ENCODE results near the gene GBP7. TPM values are rescaled to one million over a fixed set of nuclear protein-coding genes. Genes with fewer than 3 reads are reported as not detected.

The GBP7 gene
- total RNA-seq, 4 donors from 2014 or later, result not detected

- no peak overlapping the region for H3K27ac ChIP-seq (replicated peaks in 1 of 4)
- H3K4me3 ChIP-seq, result no peak overlapping the region
- no peaks in the 10 kb centered on the region for H3K27me3 ChIP-seq
- intact Hi-C loops (cut with DNase I), result no loop called here
- H3K36me3 ChIP-seq, result no peaks in the 10 kb centered on the region
- WGBS, result 94% methylated on average over 3 of the region's 3 CpGs
- TF ChIP-seq EP300 (IDR thresholded peaks at IDR 0.05), result no peak
- TF ChIP-seq POLR2AphosphoS5 (IDR thresholded peaks at IDR 0.05), result no peak
- TF ChIP-seq POLR2A (IDR thresholded peaks at IDR 0.05; ENCODE audit: low read depth), result no peak
- no peak for TF ChIP-seq CTCF (IDR thresholded peaks at IDR 0.05)
- no peaks in the 10 kb centered on the region for H3K9me3 ChIP-seq
- no peaks in the 10 kb centered on the region for H3K4me1 ChIP-seq
- DNase-seq (ENCODE audit: extremely low spot score), result no peak
Measured at GRCh38 chr1:89174491-89174890, 1.3 kb downstream of the GBP7 start.

GRCh38 chr1:89172468-89173143 is 3.2 kb downstream of the GBP7 start:
- Histone ChIP-seq H3K36me3 (no peaks in the 10 kb centered on the region), H3K9me3 (no peaks in the 10 kb centered on the region), H3K4me1 (no peaks in the 10 kb centered on the region), H3K27me3 (no peaks in the 10 kb centered on the region), H3K4me3 (no peak overlapping the region), H3K27ac (replicated peaks in 1 of 4) (no peak overlapping the region)
- intact Hi-C loops (cut with DNase I), result no loop called here
- TF ChIP-seq EP300 (IDR thresholded peaks at IDR 0.05), result no peak
- no peak for TF ChIP-seq POLR2AphosphoS5 (IDR thresholded peaks at IDR 0.05)
- TF ChIP-seq CTCF (IDR thresholded peaks at IDR 0.05), result no peak
- TF ChIP-seq POLR2A (IDR thresholded peaks at IDR 0.05; ENCODE audit: low read depth), result no peak
- DNase-seq (ENCODE audit: extremely low spot score), result no peak
- WGBS, result 94% methylated on average over 4 of the region's 4 CpGs

GRCh38 chr1:89171067-89171438 is 4.8 kb downstream of the GBP7 start:
- H3K36me3 ChIP-seq, result no peaks in the 10 kb centered on the region
- intact Hi-C loops (cut with DNase I), result no loop called here

GRCh38 chr1:89170170-89171066 is 5.4 kb downstream of the GBP7 start:
- H3K27me3 ChIP-seq, result no peaks in the 10 kb centered on the region
- intact Hi-C loops (cut with DNase I), result no loop called here
- no peaks in the 10 kb centered on the region for H3K4me1 ChIP-seq
- WGBS, result 89% methylated on average over 4 of the region's 4 CpGs
- no peaks in the 10 kb centered on the region for H3K36me3 ChIP-seq
- TF ChIP-seq POLR2A (IDR thresholded peaks at IDR 0.05; ENCODE audit: low read depth) (no peak), EP300 (IDR thresholded peaks at IDR 0.05) (no peak), POLR2AphosphoS5 (IDR thresholded peaks at IDR 0.05) (no peak), CTCF (IDR thresholded peaks at IDR 0.05) (no peak)
- DNase-seq (ENCODE audit: extremely low spot score), result no peak
- no peak overlapping the region for H3K27ac ChIP-seq (replicated peaks in 1 of 4)
- no peak overlapping the region for H3K4me3 ChIP-seq
- no peaks in the 10 kb centered on the region for H3K9me3 ChIP-seq

More at GRCh38 chr1:89171067-89171438, 4.8 kb downstream of the GBP7 start:
- no peak overlapping the region for H3K4me3 ChIP-seq
- no peaks in the 10 kb centered on the region for H3K4me1 ChIP-seq
- H3K9me3 ChIP-seq, result no peaks in the 10 kb centered on the region
- H3K27me3 ChIP-seq, result no peaks in the 10 kb centered on the region
- no peak for TF ChIP-seq EP300 (IDR thresholded peaks at IDR 0.05)
- no peak for DNase-seq (ENCODE audit: extremely low spot score)
- H3K27ac ChIP-seq (replicated peaks in 1 of 4), result no peak overlapping the region

- H3K9me3 ChIP-seq, result no peaks in the 10 kb centered on the region
- no peaks in the 10 kb centered on the region for H3K27me3 ChIP-seq
- intact Hi-C loops (cut with DNase I), result no loop called here
- DNase-seq (ENCODE audit: extremely low spot score), result no peak
- TF ChIP-seq POLR2A (IDR thresholded peaks at IDR 0.05; ENCODE audit: low read depth) (no peak), EP300 (IDR thresholded peaks at IDR 0.05) (no peak), POLR2AphosphoS5 (IDR thresholded peaks at IDR 0.05) (no peak), CTCF (IDR thresholded peaks at IDR 0.05) (no peak)
- no peaks in the 10 kb centered on the region for H3K36me3 ChIP-seq
- H3K27ac ChIP-seq (replicated peaks in 1 of 4), result no peak overlapping the region
- 49% methylated on average over 2 of the region's 2 CpGs for WGBS
- H3K4me1 ChIP-seq, result no peaks in the 10 kb centered on the region
- no peak overlapping the region for H3K4me3 ChIP-seq
Measured at GRCh38 chr1:89169166-89169565, 6.6 kb downstream of the GBP7 start.
